HG03439 (cell line): ENCODE results near the gene RFX5.

Experiments
- ATAC-seq: cut with Tn5 transposase; IDR thresholded peaks from one replicate; pipeline ENCODE4 v1.9.1; 2021; ENCODE audit warnings: mild to moderate bottlenecking, moderate library complexity; ENCODE audit not compliant: unreplicated experiment

RFX5 gene

DNA sequence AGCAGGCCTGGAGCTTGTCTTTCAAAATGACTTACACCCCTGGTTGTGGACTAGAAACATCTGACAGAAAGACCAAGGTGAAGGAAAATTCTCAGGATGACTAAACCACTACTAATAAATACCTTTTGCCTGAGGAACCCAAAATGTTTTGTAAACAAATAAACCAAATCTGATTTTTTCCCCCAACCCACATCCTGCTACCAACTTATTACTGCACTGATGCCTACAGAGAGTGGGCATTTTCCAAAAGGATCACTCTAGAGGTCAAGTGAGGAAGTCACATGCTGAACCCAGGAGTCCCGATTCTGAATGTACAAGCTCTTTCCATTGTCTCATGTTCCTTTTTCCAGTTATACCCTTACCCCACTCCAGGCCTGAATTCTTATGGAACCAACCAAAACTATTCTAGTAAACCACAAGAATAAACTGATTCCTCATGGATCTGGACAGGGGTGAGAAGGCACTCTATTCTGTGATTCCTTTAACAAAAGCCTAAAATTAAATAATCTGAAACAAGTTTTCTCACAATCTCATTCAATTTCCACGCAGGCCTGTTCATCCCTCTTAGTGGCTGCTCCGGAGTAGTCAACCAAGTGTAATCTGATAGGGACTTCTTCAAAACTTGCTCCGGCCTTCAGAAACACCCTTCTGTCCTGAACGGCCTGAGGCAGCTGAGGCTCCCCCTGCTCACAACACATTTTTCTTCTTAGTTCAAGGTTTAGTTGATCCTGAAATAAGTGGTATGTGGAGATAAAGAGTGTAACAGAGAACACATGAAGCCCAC is 21.2 kb downstream of the RFX5 start:
- no peak for ATAC-seq

DNA sequence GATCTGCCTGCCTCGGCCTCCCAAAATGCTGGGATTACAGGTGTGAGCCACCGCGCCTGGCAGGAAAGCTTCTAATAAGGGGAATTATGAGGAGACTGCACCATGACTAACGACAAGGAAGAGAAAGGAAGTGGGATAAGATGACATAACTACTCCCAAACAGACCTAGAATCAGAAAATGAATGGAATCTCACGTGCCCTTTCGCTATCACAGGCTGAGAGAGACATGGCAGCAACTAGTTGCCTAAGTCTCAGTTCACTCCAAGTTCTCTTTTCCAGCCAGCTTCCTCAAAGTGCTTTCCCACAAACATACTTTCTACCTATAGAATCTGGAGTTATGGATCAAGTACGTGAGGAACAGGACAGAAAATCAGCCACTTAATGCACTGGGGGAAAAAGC is 21.8 kb downstream of the RFX5 start:
- ATAC-seq: no peak

DNA sequence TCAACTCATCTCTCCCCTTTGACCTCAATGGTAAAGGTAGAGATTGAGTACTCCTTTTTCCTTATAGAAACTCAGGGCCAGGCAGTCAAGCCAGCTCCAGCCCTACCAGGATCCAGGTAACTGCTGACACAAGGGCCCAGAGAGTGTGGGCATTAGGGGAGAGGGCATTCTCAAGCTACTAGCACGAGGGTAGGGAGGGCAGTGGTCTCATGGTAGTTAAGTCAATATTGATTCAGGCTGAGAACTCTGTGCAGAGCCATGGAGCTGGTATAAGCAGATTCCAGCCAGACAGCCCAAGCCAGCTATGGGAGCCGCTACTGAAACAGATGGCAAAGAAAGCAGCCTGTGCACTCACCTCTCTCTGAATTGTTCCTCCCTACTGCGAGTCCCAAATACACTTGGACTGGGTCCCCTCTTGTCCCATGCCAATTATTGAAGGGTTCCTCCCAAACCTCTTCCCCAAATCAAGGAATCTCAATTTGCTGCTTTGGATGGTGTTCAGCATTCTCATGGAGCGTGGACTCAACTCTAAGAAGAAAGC is 22.6 kb downstream of the RFX5 start:
- no peak for ATAC-seq

DNA sequence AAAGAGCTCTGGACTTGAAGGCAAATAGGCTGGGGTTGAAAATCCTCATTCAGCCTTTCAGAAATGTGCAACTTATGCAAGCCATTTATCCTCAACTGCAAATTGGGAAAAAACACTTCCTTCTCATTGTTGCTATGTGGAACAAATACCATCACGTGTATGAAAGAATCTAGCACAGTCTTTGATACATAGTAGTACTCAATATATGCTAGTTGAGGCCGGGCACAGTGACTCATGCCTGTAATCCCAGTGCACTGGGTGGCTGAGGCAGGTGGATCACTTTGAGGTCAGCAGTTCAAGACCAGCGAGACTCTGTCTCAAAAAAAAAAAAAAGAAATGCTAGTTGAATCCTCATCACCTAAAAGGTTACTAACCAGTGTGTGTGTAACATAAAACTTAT is 28.1 kb downstream of the RFX5 start:
- ATAC-seq: no peak

DNA sequence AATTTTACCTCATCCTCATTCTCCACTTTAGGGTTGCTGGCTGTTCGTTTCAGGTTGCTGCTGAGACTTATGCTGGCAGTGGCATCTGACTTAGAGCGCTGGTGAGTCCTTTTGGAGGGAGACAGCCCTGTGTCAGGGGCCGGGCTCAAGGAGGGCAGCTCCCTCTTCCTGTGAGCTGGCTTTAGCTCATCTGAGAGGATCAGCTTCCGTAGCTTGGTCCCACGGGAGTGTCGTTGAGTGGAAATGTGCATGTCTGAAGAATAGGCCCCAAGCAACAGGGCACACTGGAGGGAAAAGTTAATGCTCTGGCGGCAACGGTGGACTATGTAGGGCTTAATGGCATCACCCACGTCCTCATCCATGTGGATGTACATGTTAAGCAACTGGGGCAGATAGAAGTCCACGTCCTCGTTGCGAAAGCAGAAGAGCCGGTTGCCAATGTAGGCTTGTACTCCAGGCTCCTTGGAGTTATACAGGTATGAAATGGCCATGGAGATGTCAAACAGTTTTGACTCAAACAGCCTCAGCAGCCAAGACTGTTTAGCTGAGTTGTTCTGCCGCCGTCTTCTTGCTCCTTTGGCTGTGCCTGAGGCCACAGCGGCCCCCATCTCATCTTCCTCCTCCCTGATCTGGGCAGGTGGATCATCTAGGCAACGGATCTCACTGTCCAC is 31.4 kb downstream of the RFX5 start:
- no peak for ATAC-seq

DNA sequence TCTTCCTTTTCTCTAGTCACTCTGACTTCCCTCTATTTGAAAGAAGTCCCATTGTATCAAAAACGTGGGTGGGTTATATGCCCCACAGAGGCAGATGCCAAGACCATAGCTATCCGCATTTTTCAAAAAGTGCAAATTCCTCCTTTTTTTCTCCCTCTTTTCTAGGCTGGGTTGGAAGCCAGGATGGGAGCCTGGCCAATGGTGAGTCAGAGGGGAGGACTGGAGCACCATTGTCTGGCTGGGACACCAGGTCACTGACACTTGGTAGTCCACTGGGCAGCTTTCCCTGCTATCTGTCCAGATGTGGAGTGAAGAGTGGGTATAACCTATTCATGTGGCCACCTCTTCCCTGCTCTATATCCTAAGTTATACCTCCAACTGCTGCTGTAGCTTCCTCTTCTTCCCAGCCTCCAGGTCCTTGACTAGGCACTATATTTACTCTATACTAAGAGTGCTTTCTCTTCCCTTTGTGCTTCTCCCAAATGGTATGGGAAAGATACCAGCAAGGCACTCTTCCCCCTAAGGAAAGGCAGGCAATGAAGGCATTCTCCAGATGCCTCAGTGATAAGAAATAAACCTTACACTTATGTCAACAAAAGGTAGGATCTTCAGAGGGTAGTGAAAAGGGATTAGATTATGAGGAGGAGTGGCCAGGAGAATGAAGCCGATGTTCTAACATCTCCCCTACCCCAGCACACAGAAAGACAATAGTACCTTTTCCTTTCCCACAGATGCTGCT is 32.7 kb downstream of the RFX5 start:
- ATAC-seq: no peak

DNA sequence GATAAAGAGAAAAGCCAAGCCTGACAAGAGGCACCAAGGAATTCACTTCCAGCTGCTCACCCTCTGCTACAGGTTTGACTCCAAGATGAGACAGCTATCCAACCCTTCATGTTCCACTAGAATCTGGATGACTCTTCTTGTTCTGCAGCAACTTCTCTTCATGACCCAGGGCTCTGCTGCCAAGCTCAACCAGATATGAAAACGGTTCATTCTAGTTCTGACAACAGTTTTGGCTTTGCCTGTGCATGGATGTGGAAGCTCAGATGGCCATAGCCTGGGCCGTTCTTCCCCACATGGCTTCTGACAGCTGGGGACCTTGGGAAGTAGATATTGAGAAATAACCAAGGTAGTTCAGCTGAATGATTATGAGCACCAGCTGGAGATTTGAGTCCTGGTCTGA is 33.6 kb downstream of the RFX5 start:
- no peak for ATAC-seq

DNA sequence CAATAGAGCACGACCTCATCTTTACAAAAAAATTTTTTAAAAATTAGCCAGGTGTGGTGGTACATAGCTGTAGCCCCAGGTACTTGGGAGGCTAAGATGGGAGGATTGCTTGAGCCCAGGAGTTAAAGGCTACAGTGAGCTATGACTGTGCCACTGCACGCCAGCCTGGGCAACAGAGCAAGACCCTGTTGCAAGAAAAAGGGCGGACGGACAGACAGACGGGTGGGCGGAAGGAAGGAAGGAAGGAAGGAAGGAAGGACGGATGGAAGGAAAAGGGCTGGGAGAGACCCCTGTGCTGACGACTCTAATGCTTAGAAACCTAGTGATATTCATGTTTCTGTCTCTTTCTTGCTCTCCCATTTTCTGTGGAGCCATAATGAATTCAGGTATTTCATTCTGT is 34.2 kb downstream of the RFX5 start:
- ATAC-seq: no peak

DNA sequence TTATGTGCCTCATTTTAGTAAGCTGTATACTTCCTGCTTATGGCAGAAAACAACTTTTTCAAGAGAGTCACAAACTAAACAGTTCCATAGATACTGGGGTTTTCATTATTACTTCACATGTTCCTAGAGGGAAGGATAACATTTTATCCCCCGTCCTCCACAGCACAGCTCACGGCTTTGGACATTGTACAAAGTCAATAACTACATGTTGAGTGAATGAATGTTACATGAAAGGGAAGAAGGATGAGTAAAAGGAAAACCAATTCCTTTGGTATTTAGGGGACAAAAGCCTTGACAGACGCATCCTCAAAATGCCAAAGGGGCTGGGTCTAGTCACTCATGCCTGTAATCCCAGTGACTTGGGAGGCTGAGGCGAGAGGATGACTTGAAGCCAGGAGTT is 34.6 kb downstream of the RFX5 start:
- ATAC-seq: no peak

DNA sequence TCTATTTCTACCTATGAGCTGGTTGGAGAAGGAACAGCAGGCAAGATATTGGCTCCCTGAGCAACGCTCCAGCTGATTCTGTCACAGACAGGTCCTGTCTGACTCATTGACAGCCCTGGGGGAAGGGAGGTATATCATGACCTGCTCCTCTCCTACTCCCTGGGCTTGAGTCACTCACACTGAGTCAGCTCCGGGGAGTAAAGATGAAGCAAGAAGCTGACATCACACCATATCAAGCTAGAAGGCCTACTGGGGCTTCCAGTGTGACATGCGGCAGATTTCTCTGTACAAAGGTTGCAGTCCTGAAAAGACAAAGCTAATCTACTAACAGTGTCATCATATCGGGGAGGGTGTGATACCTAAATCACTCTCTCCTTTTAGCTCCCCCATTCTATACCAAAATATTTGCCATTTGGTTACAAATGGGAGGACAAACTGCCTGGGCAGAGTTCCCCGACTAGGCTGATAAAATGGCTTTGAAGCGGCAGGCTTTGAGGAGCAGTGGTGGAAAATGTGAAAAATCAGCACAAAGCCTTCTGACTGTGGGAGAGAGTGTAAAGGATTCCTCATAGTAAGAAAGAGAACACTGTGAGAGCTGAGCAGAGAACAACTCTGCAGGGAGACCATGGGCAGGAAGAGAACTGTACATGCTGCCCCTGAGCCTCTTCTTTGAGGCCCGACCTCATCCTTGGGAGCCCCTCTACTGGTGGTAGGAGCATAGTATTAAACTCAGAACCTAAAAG is 35.3 kb downstream of the RFX5 start:
- ATAC-seq: no peak

DNA sequence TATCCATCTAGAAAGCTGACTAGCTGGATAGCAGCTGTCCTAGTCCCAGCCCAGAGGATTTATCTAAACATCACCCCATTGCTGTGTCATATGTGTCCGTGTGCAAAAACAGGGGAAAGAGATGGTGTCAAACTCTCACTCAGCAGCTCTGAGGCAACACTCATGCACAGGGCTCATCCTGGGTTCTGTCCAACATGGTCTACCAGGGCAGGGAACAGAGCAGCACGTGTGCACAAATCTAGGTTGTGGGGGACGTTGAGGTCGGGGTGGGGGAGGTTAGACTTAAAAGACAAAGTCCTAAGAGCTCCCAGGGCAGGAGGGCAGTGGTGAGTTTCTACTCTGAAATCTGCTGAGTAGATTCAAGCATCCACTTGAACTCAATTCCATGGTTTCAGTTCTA is 36.0 kb downstream of the RFX5 start:
- no peak for ATAC-seq

DNA sequence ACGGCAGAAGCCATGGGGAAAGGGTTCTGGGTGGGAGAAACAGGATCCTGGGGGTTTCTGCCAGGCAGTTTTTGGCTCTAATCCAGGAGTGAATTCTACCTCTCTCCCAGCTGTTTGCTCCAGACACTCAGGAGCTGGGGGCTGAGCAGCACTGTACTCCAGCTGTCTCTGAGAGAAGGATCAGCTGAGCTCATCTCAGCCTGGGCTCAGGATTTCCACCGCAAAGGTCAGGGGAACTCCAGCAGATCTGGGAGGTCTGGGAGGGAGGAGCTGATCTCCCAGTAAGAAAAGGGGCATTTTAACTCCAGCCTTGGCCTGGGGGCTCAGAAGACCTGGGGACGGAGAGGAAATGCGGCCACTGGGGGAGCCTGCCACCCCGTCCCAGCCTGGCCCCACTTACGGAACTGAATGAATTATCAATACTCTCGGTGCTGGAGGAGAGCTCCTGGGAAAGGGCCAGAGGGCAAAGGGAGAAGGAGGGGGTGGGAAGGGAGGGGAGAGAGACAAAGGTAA is 37.2 kb downstream of the RFX5 start:
- ATAC-seq: no peak

DNA sequence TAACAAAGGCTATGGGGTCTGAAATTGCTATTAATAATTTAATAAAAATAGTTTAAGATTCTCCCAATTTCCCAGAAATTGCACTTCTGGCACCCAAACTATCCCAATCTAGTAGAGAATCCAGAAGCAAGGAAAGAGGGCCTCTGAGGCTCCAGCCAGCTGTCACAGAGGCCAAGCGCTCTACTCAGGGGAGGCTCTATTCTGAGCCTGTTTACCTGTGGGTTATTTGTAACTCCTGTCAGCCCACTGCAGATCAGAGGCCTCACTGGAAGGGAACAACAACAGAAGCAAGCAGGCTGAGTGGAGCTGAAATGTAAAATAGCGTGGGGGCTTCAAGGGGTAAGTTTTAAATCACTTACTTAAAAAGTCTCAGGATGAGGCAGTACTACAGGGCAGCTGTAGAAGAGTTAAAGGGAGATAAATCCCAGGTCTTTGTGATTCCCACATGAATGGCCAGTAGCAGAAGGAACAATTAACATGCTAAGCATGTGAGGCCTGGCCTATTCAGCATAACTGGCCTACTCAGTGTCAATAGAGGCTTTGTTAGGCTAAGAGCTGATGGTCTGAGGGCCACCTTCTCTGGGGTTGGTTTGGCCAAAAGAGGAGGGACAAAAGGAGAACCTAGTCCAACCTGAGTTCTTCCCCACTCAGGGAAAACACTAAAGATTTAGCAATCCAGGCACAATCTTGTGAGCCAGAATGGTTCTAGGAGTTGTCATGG is 52.1 kb downstream of the RFX5 start:
- no peak for ATAC-seq

DNA sequence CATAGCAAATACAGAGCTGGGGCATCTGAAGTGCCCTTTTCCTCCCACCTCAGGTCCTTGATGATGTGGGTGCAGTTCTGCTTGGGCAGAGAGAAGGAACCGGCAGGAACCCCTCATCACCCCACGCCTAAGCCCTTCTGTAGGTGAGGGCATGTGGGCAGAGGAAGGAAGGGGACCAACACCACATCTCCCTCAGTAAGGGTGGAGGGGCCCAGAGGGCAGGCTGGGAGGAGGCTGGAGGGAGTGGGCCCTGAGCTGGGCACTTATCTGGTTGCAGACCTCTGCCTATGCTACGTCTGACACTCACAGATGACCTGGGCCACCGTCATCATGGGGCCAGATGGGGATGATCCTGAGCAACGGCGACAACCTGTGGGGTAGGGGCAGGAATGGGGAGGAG is 54.0 kb downstream of the RFX5 start:
- ATAC-seq: no peak

DNA sequence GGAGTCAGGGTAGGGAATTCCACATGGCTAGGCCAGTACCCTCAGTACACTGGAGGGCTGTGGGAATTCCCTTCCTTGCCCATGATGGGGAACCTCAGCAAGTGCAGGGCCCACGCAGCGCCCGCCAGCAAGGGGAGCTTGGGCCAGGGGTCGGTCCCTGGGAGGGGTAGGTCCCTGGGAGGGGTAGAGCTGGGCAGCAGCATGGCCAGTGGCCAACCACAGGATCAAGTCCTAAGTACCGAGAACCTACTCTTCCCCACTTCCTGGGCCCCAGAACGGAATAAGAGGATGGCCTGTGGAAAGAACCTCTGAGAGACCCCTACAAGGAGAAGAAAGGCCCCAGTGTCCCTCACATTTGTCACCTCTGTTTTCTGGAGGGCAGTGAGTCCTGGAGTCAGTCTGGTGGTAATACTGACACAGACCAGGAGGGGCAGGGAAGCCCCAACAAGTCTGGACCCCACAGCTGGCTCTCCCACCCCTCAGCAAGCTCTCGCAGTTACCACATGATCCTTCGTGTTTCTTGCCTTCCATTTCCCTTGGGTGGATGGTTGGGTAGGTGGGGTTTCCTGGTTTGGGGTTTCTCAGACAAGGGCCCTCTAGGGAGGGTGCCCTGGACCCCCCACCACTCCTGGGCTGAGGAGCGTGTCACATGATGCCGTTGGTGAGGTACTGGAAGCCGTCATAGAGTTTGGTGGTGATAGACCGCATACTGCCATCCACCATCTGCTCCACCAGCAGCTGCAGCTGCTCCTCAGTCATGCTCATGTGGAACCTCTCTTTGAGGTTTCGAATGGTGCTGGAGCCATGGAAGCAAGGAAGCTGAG is 54.6 kb downstream of the RFX5 start:
- ATAC-seq: no peak

DNA sequence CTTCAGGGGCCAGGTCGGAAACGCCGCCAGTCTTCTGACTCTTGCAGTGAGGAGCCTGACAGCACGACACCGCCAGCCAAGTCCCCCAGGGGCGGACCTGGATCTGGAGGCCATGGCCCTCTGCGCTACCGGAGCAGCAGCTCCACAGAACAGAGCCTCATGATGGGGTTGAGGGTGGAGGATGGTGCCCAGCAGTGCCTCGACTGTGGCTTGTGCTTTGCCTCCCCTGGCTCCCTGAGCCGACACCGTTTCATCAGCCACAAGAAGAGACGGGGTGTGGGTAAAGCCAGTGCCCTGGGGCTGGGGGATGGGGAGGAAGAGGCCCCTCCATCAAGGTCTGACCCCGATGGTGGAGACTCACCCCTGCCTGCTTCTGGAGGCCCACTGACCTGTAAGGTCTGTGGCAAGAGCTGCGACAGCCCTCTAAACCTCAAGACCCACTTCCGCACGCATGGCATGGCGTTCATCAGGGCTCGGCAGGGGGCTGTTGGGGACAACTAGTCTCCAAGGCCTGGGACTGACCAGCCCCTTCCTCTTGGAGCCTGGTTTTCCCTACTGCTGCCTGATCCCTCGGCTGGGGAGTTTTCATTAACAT is 56.2 kb downstream of the RFX5 start:
- no peak for ATAC-seq
